ENCODE results near the gene PLXNA3. TPM values are rescaled to one million over a fixed set of nuclear protein-coding genes. Genes with fewer than 3 reads are reported as not detected.

PLXNA3 gene
- total RNA-seq, 1 donor = 26.8 TPM

GRCh38 chrX:154417157-154417556 is 40.9 kb upstream of the PLXNA3 start:
- no peak for TF ChIP-seq CTCF (IDR thresholded peaks at IDR 0.05; ENCODE audit: insufficient read depth, low read depth, low read length)
- DNase-seq (ENCODE audit: low read depth) = no peak
- H3K4me3 ChIP-seq (ENCODE audit: low read depth, low read length) = no peak overlapping the region

GRCh38 chrX:154419189-154419588 is 38.9 kb upstream of the PLXNA3 start:
- no peak overlapping the region for H3K4me3 ChIP-seq (ENCODE audit: low read depth, low read length)
- no peak for TF ChIP-seq CTCF (IDR thresholded peaks at IDR 0.05; ENCODE audit: insufficient read depth, low read depth, low read length)
- no peak for DNase-seq (ENCODE audit: low read depth)

- no peak for DNase-seq (ENCODE audit: low read depth)
- no peak overlapping the region for H3K4me3 ChIP-seq (ENCODE audit: low read depth, low read length)
- no peak for TF ChIP-seq CTCF (IDR thresholded peaks at IDR 0.05; ENCODE audit: insufficient read depth, low read depth, low read length)
These were observed 38.2 kb upstream of the PLXNA3 start for GRCh38 chrX:154419688-154420401.

GRCh38 chrX:154420402-154420756 is 37.7 kb upstream of the PLXNA3 start:
- DNase-seq (ENCODE audit: low read depth) = no peak
- no peak for TF ChIP-seq CTCF (IDR thresholded peaks at IDR 0.05; ENCODE audit: insufficient read depth, low read depth, low read length)
- H3K4me3 ChIP-seq (ENCODE audit: low read depth, low read length) = no peak overlapping the region

GRCh38 chrX:154426916-154427770 is 30.9 kb upstream of the PLXNA3 start:
- no peak for DNase-seq (ENCODE audit: low read depth)
- no peak for TF ChIP-seq CTCF (IDR thresholded peaks at IDR 0.05; ENCODE audit: insufficient read depth, low read depth, low read length)
- no peak overlapping the region for H3K4me3 ChIP-seq (ENCODE audit: low read depth, low read length)

GRCh38 chrX:154428176-154429171 is 29.6 kb upstream of the PLXNA3 start, which contains the start of gene ATP6AP1:
TSS of gene ATP6AP1 (plus strand) at chrX:154428677. CDS start at chrX:154428693, 16 bp downstream.
- peak; percentile 94 for DNase-seq (ENCODE audit: low read depth)
- no peak for TF ChIP-seq CTCF (IDR thresholded peaks at IDR 0.05; ENCODE audit: insufficient read depth, low read depth, low read length)
- peak within 1 kb of the TSS; percentile 73 for H3K4me3 ChIP-seq (ENCODE audit: low read depth, low read length)

Measured in fibroblast of villous mesenchyme (primary cell).